ENCODE data around the gene CDK15. TPM values are rescaled to one million over a fixed set of nuclear protein-coding genes. Genes with fewer than 3 reads are reported as not detected.

CDK15 gene
- total and polyA plus RNA-seq, 9 of the 15 experiments (the other 6 are each of a cell fraction or from before 2014, with no cell fraction given), result not detected

- no peak for TF ChIP-seq EP400 (IDR thresholded peaks at IDR 0.05)
- peak; percentile 31; the same call in 1 of the 2 replicates for TF ChIP-seq JUND (IDR thresholded peaks at IDR 0.05; ENCODE audit: borderline replicate concordance, low read depth, low read length)
- TF ChIP-seq JUND (tag; IDR thresholded peaks at IDR 0.05; ENCODE audit: borderline replicate concordance, low read depth, low read length), result 0 out of 3 replicates have a peak, but pooled peaks have one; percentile 27
- TF ChIP-seq, protein P1, sequence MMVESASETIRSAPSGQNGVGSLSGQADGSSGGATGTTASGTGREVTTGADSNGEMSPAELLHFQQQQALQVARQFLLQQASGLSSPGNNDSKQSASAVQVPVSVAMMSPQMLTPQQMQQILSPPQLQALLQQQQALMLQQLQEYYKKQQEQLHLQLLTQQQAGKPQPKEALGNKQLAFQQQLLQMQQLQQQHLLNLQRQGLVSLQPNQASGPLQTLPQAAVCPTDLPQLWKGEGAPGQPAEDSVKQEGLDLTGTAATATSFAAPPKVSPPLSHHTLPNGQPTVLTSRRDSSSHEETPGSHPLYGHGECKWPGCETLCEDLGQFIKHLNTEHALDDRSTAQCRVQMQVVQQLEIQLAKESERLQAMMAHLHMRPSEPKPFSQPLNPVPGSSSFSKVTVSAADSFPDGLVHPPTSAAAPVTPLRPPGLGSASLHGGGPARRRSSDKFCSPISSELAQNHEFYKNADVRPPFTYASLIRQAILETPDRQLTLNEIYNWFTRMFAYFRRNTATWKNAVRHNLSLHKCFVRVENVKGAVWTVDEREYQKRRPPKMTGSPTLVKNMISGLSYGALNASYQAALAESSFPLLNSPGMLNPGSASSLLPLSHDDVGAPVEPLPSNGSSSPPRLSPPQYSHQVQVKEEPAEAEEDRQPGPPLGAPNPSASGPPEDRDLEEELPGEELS (CRISPR knock-in tag; IDR thresholded peaks at IDR 0.05; ENCODE audit: borderline replicate concordance), result no peak
- TF ChIP-seq LEF1 (IDR thresholded peaks at IDR 0.05), result no peak
- TF ChIP-seq HMGXB4 (CRISPR knock-in tag; IDR thresholded peaks at IDR 0.05), result no peak
- TF ChIP-seq, protein P2, sequence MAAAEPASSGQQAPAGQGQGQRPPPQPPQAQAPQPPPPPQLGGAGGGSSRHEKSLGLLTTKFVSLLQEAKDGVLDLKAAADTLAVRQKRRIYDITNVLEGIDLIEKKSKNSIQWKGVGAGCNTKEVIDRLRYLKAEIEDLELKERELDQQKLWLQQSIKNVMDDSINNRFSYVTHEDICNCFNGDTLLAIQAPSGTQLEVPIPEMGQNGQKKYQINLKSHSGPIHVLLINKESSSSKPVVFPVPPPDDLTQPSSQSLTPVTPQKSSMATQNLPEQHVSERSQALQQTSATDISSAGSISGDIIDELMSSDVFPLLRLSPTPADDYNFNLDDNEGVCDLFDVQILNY (CRISPR knock-in tag; IDR thresholded peaks at IDR 0.05), result no peak
- no peak for TF ChIP-seq HDAC6 (IDR thresholded peaks at IDR 0.05; ENCODE audit: low read depth, low read length)
- no peak for TF ChIP-seq RBM39 (optimal IDR thresholded peaks at IDR 0.05; ENCODE audit: low read depth, low read length)
Measured at GRCh38 chr2:201797175-201797840, 9.0 kb upstream of the CDK15 start (continued).

Measured in K562 (cell line).